Epithelial cell of proximal tubule (primary cell): ENCODE data around the gene TPSB2. TPM values are rescaled to one million over a fixed set of nuclear protein-coding genes. Genes with fewer than 3 reads are reported as not detected.
"Not testable (repeated sequence)": the region's sequence is repeated elsewhere in the genome, so short reads cannot be mapped to it uniquely, and the experiment has no call there.

Experiments used
- DNase-seq: peaks from one replicate; pipeline ENCODE4 v3.0.0-alpha.2; 2011; ENCODE audit warnings: low read depth
- H3K4me3 ChIP-seq: 2 replicates; pipeline ENCODE4 v1.5.1; 2011; ENCODE audit warnings: low read depth, mild to moderate bottlenecking, low read length
- CTCF ChIP-seq: conservative IDR thresholded peaks from 2 replicates; pipeline ENCODE4 v1.5.1; 2012; ENCODE audit warnings: low read depth, mild to moderate bottlenecking, low read length
- total RNA-seq: library from RNA; depleted of rRNA; stranded (reverse); fragments of >200 nt; gene quantifications from 2 replicates; pipeline ENCODE4 v1.2.3, GENCODE V29; 2015

The TPSB2 gene
- total RNA-seq, 1 donor from 2014 or later: not detected

- TF ChIP-seq CTCF: no peak
- H3K4me3 ChIP-seq: no peak overlapping the region
- no peak for DNase-seq
These were observed 23.7 kb downstream of the TPSB2 start for GRCh38 chr16:1206326-1206725.

GRCh38 chr16:1204933-1205332, 25.1 kb downstream of the TPSB2 start:
- H3K4me3 ChIP-seq: no peak overlapping the region
- no peak for TF ChIP-seq CTCF
- no peak for DNase-seq

- DNase-seq: no peak
- H3K4me3 ChIP-seq: no peak overlapping the region
- no peak for TF ChIP-seq CTCF
These were observed 27.7 kb downstream of the TPSB2 start for GRCh38 chr16:1202274-1202673.

GRCh38 chr16:1201444-1201843, 28.5 kb downstream of the TPSB2 start:
- H3K4me3 ChIP-seq: no peak overlapping the region
- TF ChIP-seq CTCF: no peak
- no peak for DNase-seq

GRCh38 chr16:1200014-1200627, 29.9 kb downstream of the TPSB2 start:
- no peak for TF ChIP-seq CTCF
- no peak overlapping the region for H3K4me3 ChIP-seq
- DNase-seq: no peak

GRCh38 chr16:1199347-1200013, 30.5 kb downstream of the TPSB2 start:
- no peak for DNase-seq
- H3K4me3 ChIP-seq: no peak overlapping the region
- TF ChIP-seq CTCF: no peak

- H3K4me3 ChIP-seq, DNase-seq: not testable (repeated sequence)
These were observed 31.2 kb downstream of the TPSB2 start for GRCh38 chr16:1198671-1199346.
